HG02759 (cell line): Measurements from ENCODE around the gene SPATA13.
"Not testable (repeated sequence)": the region's sequence is repeated elsewhere in the genome, so short reads cannot be mapped to it uniquely, and the experiment has no call there.

Source experiments
- ATAC-seq: cut with Tn5 transposase; IDR thresholded peaks from one replicate; pipeline ENCODE4 v1.9.1; 2021; ENCODE audit warnings: mild to moderate bottlenecking, moderate library complexity; ENCODE audit not compliant: unreplicated experiment

The SPATA13 gene

GRCh38 chr13:24348385-24348784 lies 187.9 kb downstream of the SPATA13 start:
- no peak for ATAC-seq

GRCh38 chr13:24348797-24349515 lies 188.4 kb downstream of the SPATA13 start:
- ATAC-seq: no peak

DNA sequence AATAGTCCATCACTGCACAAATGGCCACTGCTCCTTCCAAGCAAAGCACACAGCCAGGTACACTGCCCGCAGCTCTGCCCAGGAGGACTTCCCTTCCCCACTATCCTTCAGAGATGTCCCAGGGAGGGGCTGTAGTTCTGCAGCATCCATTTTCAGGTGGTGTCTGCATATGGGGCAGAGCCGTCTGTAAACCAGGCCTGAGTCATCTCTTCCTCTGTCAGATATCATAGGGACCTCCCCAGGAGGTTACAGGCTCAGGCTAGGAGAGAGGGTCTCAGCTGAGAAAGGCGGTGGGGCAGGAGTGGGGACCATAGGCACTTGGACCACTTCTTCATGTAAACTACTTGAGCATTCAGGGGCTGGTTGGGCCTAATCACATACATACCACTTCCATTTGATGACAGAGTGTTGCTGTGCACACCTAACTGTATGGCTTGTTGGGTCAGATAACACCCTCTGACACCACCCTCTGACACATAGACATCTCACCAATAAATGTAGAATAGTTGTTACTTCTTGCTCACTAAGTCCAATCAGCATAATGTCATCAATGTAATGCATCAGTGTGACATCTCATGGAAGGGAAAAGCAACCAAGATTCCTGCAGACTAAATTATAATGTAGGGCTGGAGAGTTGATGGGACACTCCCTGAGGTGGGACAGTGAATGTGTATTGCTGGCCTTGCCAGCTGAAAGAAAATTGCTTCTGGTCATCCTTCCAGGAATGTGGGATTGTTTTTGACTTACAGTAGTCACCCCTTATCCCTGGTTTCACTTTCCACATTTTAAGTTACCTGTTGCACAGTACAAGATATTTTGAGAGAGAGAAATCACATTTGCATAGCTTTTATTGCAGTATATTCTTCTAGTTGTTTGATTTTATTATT lies 189.5 kb downstream of the SPATA13 start:
- ATAC-seq: not testable (repeated sequence)

DNA sequence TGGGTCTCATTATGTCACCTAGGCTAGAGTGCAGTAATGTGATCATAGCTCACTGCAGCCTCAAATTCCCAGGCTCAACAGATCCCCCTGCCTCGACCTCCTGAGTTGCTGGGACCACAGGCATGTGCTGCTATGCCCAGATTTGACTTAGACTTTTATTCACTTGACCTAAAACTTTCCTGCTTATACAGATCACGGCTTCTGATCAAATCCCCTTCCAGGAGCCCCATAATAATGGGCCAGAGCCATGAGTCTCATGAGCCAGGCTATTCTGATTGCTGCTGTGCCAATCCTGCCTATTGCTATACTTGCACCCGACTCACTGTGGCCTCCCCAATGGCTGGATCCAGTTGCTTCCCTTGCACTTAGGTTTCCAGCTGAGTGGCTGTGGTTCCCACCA lies 190.9 kb downstream of the SPATA13 start:
- ATAC-seq: no peak

- ATAC-seq: no peak
Measured at GRCh38 chr13:24353736-24354135, 193.2 kb downstream of the SPATA13 start.

DNA sequence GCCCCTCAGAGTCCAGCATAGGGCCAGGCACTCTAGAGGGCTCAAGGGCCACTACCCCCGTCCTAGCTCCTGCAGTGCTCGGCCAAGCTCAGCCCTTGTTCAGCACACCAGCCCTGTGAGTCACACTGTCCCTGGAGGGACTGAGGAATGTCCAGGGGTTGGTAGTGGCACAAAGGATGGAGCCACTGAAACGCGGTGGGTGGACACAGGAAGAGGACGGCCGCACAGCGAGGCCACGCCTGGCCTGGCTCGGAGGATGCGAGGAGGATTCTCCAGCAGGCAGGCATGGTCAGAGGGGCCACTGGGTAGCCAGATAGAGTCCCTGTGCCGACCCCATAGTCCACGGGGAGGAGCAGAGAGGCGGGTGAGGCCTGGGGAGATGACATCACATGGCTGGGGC lies 194.6 kb downstream of the SPATA13 start:
- ATAC-seq: no peak

DNA sequence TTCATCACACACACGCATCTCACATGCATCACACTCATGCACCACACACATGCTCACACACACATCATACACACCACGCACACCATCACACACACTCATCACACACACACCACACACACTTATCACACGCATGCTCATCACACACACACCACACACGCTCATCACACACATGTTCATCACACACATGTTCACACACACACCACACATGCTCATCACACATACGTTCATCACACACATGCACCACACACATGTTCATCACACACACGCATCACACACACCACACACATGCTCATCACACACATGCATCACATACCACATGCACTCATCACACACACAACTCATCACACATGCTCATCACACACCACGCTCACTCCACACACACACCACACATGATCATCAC lies 195.8 kb downstream of the SPATA13 start:
- ATAC-seq: no peak
